Measurements from ENCODE around the gene ADARB2. TPM values are rescaled to one million over a fixed set of nuclear protein-coding genes. Genes with fewer than 3 reads are reported as not detected.

The ADARB2 gene
- total and polyA plus RNA-seq, 2 experiments from 2014 or later, result 0.13 to 0.48 TPM

DNA sequence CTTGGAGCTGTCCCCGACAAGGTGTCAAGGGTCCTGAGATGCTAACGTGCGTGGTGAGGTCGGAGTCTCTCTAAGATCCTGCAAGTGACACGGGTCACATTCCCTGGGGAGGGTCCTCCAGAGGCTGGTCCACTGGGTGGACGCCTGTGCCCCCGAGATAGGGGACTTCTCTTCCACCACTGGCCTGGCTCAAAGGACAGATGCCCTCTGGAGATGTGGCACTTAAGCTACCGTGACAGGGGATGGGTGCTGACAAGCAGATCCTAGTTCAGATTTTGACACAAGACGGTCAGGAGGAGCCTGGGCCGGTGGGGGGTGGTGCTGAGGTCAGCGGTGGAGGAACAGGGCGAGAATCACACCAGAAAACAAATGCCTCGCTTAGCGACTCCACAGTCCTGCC lies 178.0 kb downstream of the ADARB2 start:
- Histone ChIP-seq H3K4me2 (no peak overlapping the region), H2AFZ (no peak overlapping the region), H3K4me1 (ENCODE audit: insufficient read depth) (no peaks in the 10 kb centered on the region), H4K20me1 (ENCODE audit: insufficient read depth, poor library complexity, severe bottlenecking) (no peaks in the 10 kb centered on the region), H3K27ac (no peak overlapping the region), H3K9me2 (replicated peaks; ENCODE audit: insufficient read depth) (no peaks in the 10 kb centered on the region), H3K9me3 (ENCODE audit: low read depth) (no peaks in the 10 kb centered on the region), H3K4me3 (no peak overlapping the region), H3K27me3 (peaks cover 6% of the 10 kb centered on the region), H3K36me3 (replicated peaks; ENCODE audit: insufficient read depth, low read depth) (no peaks in the 10 kb centered on the region), H3K79me2 (no peaks in the 10 kb centered on the region)
- TF ChIP-seq, protein P1, sequence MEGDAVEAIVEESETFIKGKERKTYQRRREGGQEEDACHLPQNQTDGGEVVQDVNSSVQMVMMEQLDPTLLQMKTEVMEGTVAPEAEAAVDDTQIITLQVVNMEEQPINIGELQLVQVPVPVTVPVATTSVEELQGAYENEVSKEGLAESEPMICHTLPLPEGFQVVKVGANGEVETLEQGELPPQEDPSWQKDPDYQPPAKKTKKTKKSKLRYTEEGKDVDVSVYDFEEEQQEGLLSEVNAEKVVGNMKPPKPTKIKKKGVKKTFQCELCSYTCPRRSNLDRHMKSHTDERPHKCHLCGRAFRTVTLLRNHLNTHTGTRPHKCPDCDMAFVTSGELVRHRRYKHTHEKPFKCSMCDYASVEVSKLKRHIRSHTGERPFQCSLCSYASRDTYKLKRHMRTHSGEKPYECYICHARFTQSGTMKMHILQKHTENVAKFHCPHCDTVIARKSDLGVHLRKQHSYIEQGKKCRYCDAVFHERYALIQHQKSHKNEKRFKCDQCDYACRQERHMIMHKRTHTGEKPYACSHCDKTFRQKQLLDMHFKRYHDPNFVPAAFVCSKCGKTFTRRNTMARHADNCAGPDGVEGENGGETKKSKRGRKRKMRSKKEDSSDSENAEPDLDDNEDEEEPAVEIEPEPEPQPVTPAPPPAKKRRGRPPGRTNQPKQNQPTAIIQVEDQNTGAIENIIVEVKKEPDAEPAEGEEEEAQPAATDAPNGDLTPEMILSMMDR (IDR thresholded peaks at IDR 0.05; ENCODE audit: poor library complexity), result no peak
- TF ChIP-seq EZH2 (IDR thresholded peaks at IDR 0.05; ENCODE audit: borderline replicate concordance) (no peak), EZH2phosphoT487 (IDR thresholded peaks at IDR 0.05; ENCODE audit: low read depth, severe bottlenecking, unreplicated experiment) (no peak)
- DNase-seq (ENCODE audit: low spot score), result no peak
- WGBS (ENCODE audit: low lambda C conversion rate, missing lambda C conversion rate), result 41% methylated on average over 14 of the region's 14 CpGs

DNA sequence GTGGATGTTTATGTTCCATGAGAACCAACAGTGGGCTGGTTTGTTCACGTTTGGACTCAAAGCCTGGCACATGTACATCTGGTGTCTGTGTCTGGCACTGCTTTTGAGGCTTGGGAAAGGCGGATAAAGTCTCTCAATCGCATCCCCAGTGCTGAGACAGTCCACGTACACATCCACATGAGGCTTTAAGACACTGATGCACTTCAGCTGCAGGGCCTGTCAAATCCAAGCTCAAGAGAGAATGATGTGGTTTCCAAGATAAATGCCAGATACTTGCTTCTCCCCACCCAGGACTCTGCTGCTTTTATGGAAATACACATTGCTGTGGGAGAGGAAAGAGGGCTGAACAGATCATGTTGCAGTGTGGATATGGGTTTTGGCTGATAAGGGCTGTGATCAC lies 178.4 kb downstream of the ADARB2 start:
- no peaks in the 10 kb centered on the region for H3K36me3 ChIP-seq (replicated peaks; ENCODE audit: insufficient read depth, low read depth)
- no peak overlapping the region for H2AFZ ChIP-seq
- no peak overlapping the region for H3K4me2 ChIP-seq
- H3K9me2 ChIP-seq (replicated peaks; ENCODE audit: insufficient read depth), result no peaks in the 10 kb centered on the region
- TF ChIP-seq, protein P1 (IDR thresholded peaks at IDR 0.05; ENCODE audit: poor library complexity), result no peak
- TF ChIP-seq EZH2phosphoT487 (IDR thresholded peaks at IDR 0.05; ENCODE audit: low read depth, severe bottlenecking, unreplicated experiment) (no peak), EZH2 (IDR thresholded peaks at IDR 0.05; ENCODE audit: borderline replicate concordance) (no peak)
- DNase-seq (ENCODE audit: low spot score), result peak; percentile 17
- H4K20me1 ChIP-seq (ENCODE audit: insufficient read depth, poor library complexity, severe bottlenecking), result no peaks in the 10 kb centered on the region
- H3K79me2 ChIP-seq, result no peaks in the 10 kb centered on the region
- no peak overlapping the region for H3K27ac ChIP-seq
- peaks cover 6% of the 10 kb centered on the region for H3K27me3 ChIP-seq
- H3K4me1 ChIP-seq (ENCODE audit: insufficient read depth), result no peaks in the 10 kb centered on the region
- no peaks in the 10 kb centered on the region for H3K9me3 ChIP-seq (ENCODE audit: low read depth)
- 43% methylated on average over 4 of the region's 4 CpGs for WGBS (ENCODE audit: low lambda C conversion rate, missing lambda C conversion rate)
- no peak overlapping the region for H3K4me3 ChIP-seq

DNA sequence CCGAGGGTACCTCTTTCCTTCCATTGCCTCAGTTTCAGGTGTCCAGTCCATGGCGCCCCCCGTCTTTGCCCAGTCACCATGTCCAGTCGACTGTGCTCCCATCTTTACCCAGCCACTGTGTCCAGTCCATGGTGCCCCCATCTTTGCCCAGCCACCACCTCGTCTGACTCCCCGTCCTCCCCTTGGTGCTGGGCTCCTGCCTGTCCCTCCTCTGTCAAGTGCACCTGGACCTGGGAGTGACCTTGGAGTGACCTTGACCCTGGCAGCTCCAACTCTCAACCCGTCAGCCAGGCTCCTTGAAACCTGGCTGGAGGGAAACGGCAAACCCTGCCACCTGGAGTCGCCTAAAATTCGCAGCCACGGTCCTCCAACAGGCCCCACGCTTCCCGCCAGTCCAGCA lies 180.2 kb downstream of the ADARB2 start:
- TF ChIP-seq EZH2 (IDR thresholded peaks at IDR 0.05; ENCODE audit: borderline replicate concordance) (no peak), EZH2phosphoT487 (IDR thresholded peaks at IDR 0.05; ENCODE audit: low read depth, severe bottlenecking, unreplicated experiment) (no peak)
- TF ChIP-seq, protein P1 (IDR thresholded peaks at IDR 0.05; ENCODE audit: poor library complexity), result no peak
- Histone ChIP-seq H2AFZ (no peak overlapping the region), H3K4me2 (no peak overlapping the region), H3K36me3 (replicated peaks; ENCODE audit: insufficient read depth, low read depth) (no peaks in the 10 kb centered on the region), H3K79me2 (no peaks in the 10 kb centered on the region), H3K27me3 (peaks cover 6% of the 10 kb centered on the region), H3K27ac (no peak overlapping the region), H3K9me3 (ENCODE audit: low read depth) (no peaks in the 10 kb centered on the region), H3K9me2 (replicated peaks; ENCODE audit: insufficient read depth) (no peaks in the 10 kb centered on the region), H3K4me3 (no peak overlapping the region), H3K4me1 (ENCODE audit: insufficient read depth) (no peaks in the 10 kb centered on the region), H4K20me1 (ENCODE audit: insufficient read depth, poor library complexity, severe bottlenecking) (no peaks in the 10 kb centered on the region)
- no peak for DNase-seq (ENCODE audit: low spot score)
- WGBS (ENCODE audit: low lambda C conversion rate, missing lambda C conversion rate), result 85% methylated on average over 13 of the region's 13 CpGs

DNA sequence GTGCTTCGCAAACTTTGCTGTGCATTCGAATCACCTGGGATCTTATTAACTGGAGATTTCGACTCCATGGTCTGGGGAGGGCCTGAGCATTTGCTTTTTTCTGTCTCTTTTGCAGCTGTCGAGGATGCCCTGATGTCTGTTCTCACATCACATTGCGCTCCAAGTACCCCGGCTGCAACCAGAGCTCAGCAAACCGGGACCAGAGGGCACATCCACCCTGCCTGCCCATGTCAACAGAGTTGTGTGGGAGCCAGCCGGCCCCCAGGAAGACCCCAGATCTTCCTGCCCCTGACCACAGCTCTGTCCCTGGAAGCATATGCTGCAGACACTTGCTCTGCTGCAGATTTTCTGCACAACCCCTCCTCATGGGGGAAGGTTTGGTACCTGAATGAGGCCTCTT lies 180.8 kb downstream of the ADARB2 start:
- Histone ChIP-seq H4K20me1 (ENCODE audit: insufficient read depth, poor library complexity, severe bottlenecking) (no peaks in the 10 kb centered on the region), H3K9me3 (ENCODE audit: low read depth) (no peaks in the 10 kb centered on the region), H3K4me3 (no peak overlapping the region), H3K9me2 (replicated peaks; ENCODE audit: insufficient read depth) (no peaks in the 10 kb centered on the region), H3K36me3 (replicated peaks; ENCODE audit: insufficient read depth, low read depth) (no peaks in the 10 kb centered on the region), H3K27me3 (peaks cover 6% of the 10 kb centered on the region), H2AFZ (no peak overlapping the region), H3K4me2 (no peak overlapping the region), H3K27ac (no peak overlapping the region), H3K79me2 (no peaks in the 10 kb centered on the region), H3K4me1 (ENCODE audit: insufficient read depth) (no peaks in the 10 kb centered on the region)
- TF ChIP-seq EZH2 (IDR thresholded peaks at IDR 0.05; ENCODE audit: borderline replicate concordance), result no peak
- no peak for TF ChIP-seq EZH2phosphoT487 (IDR thresholded peaks at IDR 0.05; ENCODE audit: low read depth, severe bottlenecking, unreplicated experiment)
- TF ChIP-seq, protein P1 (IDR thresholded peaks at IDR 0.05; ENCODE audit: poor library complexity), result no peak
- WGBS (ENCODE audit: low lambda C conversion rate, missing lambda C conversion rate), result 92% methylated on average over 8 of the region's 8 CpGs
- no peak for DNase-seq (ENCODE audit: low spot score)

All from hepatocyte (in vitro differentiated cells).